Activated gamma-delta T cell treated with anti-CD3 and anti-CD28 coated beads, Interleukin-2, amount 50 U/mL, for 16 hours (primary cell): ENCODE results near the gene LRRC74A.
A peak's percentile ranks its signal among the peaks of the same experiment; 100 is the strongest.

Source experiments
- DNase-seq: peaks from one replicate; pipeline ENCODE4 v3.0.0-alpha.2; 2020; ENCODE audit warnings: low read depth

The LRRC74A gene

DNA sequence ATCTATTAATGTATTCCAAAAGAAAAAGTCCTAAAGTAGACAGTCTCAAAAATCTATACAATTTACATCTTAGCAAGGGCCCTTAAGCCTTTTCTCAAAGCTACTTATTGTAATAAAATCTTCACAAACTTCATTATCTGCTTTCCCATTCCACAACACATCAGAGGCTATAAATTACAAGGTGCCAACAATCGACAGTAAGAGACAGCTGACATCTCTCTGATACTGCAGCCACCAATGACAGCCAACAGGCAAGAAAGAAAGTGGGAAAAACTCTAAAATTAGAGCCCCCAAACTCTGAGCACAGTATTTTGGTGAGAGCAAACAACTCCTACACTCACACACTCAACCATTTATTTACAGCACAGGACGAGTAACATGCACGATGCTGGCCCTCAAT lies 15.7 kb upstream of the LRRC74A start:
- no peak for DNase-seq

DNA sequence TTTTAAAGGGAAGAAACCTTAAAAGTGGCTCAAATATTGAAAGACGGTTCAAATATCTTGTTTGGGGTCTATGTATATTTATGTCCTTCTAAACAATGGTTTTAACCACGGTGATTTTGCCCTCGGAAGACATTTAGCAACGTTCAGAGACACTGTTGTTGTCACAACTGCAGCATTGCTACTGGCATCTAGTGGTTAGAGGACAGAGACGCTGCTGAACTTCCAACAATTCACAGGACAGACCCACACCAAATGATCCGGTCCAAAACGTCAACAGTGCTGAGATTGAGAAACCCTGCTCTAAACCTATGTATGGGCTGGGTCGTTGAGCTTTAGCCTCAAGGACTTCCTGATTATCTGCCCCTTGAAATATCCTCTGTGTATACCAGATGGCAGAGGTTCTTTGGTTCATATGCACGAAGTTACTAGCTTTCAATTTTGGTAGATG lies 15.2 kb upstream of the LRRC74A start:
- DNase-seq, result no peak

GRCh38 chr14:76811561-76811960 lies 14.6 kb upstream of the LRRC74A start:
- DNase-seq, result no peak

GRCh38 chr14:76812093-76812421 lies 14.2 kb upstream of the LRRC74A start:
- no peak for DNase-seq

GRCh38 chr14:76812422-76813383 lies 13.5 kb upstream of the LRRC74A start, which contains the start of gene ANGEL1:
Gene ANGEL1, minus strand, starts transcription at chr14:76812882. Its CDS starts 55 bp downstream, at chr14:76812827.
- peak; percentile 94 for DNase-seq

- no peak for DNase-seq
These were observed 11.2 kb upstream of the LRRC74A start for GRCh38 chr14:76814726-76815645.

DNA sequence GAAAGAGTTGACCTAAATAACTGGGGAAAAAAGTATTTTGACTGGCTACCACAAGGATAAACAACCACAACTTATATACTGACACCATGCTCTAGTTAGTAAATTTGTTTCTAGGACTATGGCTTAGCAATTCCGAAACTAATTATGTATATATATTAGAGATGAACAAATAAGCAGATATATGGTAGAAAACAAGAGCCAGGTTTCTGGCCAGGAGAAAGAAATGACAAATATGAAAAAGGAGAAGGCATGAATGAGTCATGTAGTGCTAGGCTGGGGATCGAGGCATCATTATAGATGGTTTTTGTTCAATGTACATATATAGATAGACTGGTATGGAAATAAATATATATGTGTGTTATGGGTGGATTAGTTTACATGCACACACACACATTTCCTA lies 5.5 kb upstream of the LRRC74A start:
- no peak for DNase-seq

DNA sequence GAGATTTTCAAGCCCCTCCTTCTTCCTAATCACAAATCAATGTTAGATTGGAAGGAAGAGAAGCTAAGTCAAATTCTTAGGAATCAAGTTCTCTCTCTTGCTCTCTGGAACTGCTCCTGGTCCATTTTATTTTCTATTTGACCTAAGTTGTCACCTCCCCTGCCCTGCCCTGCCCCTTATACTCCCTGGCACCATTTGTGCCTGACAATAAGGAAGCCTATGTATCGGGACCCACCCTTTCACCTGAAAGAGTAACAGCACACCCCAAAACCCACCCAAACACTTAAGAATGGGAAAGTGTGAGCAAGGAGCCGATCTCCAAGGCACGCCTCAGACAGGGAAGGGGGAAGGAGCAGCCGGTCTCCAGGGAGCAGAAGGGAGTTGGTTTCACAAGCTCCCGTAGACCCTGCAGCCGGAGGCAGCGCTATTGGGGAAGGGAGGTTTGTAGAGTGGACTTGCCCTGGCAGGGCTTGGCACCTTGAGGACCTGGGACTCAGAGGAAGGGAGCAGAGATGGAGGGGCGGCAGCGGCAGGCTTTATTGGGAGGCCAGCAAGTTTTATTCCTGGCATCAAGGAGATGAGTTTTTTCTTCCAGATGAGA lies 1.6 kb downstream of the LRRC74A start:
- DNase-seq, result no peak

- no peak for DNase-seq
These were observed 2.3 kb downstream of the LRRC74A start for GRCh38 chr14:76828339-76829012.

GRCh38 chr14:76829013-76829365 lies 2.8 kb downstream of the LRRC74A start:
- DNase-seq, result no peak

GRCh38 chr14:76829650-76830421 lies 3.6 kb downstream of the LRRC74A start:
- DNase-seq, result no peak

DNA sequence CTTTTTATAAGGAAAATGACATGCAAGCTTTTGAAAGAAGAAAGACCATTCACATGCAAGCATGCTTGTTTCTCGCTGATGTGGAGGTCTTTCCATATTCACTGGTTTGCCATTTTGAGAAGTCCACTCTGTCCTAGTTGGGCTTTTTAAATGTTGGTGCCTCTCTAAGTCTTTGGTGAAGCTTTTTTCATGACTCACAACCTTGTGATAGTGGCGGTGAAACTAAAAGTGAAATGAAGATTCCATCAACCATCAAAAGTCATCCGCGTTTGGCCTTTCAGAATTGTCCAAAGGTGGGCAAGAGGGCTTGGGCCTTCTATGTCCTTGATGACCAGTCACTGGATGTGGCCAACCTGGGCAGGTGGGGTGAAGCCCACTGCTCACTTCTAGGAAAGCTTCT lies 4.3 kb downstream of the LRRC74A start:
- DNase-seq, result no peak

- no peak for DNase-seq
These were observed 6.3 kb downstream of the LRRC74A start for GRCh38 chr14:76832503-76832988.

GRCh38 chr14:76833011-76833410 lies 6.8 kb downstream of the LRRC74A start:
- no peak for DNase-seq

GRCh38 chr14:76834241-76834661 lies 8.0 kb downstream of the LRRC74A start:
- no peak for DNase-seq

GRCh38 chr14:76836029-76836630 lies 9.9 kb downstream of the LRRC74A start:
- DNase-seq, result no peak

DNA sequence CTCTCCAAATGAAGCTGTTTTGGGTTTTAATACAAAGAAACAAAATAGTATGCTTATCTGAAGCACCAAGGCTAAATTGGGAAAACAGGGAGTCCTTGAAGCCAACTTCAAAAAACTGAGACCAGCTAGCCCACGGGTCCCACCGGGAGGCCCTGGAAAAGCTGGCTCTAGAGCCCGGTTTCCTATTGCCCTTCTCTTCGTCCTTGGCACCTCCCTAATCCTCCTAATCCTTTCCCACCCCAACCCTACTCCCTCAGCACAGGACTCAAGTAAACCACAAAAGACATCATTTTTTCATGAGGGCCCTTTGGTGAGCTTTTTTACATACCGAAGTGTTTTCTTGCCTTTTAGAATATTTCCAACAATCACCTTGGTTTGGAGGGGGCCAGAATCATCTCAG lies 11.3 kb downstream of the LRRC74A start:
- DNase-seq, result no peak

DNA sequence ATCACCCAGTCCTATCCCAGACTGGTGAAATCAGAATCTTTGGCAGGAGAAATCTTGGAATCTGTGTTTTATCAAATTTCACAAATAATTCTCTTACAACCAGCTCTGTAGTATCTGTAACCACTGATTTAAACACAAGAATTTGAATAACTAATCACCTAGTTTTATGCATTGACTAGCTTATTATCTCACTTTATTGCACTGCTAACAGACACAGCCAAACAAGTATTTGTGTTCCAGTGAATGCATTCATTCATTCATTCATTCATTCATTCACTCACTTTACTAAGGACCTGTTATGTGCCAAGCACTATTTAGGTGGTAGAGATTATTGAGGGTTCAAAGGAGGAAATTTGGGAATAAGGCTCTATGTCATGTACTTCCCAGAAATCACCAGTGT lies 16.2 kb downstream of the LRRC74A start:
- DNase-seq, result no peak

GRCh38 chr14:76844223-76844622 lies 18.0 kb downstream of the LRRC74A start:
- DNase-seq, result peak; percentile 25

GRCh38 chr14:76846331-76847047 lies 20.3 kb downstream of the LRRC74A start:
- no peak for DNase-seq
